Body of pancreas (tissue), 4 donors: ENCODE results near the gene HRH1. TPM values are rescaled to one million over a fixed set of nuclear protein-coding genes. Genes with fewer than 3 reads are reported as not detected.
"Not testable (repeated sequence)": the region's sequence is repeated elsewhere in the genome, so short reads cannot be mapped to it uniquely, and the experiment has no call there.

Experiments used
- ATAC-seq: fragments of 150-250 bp; one replicate; pipeline ENCODE4 v1.9.1; 2016
- DNase-seq, 4 donors: peaks; one replicate each; pipeline ENCODE4 v3.0.0-alpha.2; 2019
- H3K27ac ChIP-seq, 4 donors: fragments of 200-600 bp; sonication (generic); 1 replicate in 3 of 4; 2 replicates in 1 of 4; pipeline versions ENCODE4 v1.5.1 to v1.6.1; 2016 to 2019; ENCODE audit warnings: mild to moderate bottlenecking in 1 of 4, mixed read lengths in 1 of 4, moderate library complexity in 1 of 4
- H3K27me3 ChIP-seq, 2 donors: fragments of 200-600 bp; sonication (generic); one replicate each; pipeline ENCODE4 v1.6.0; 2016; ENCODE audit warnings: mild to moderate bottlenecking in 1 of 2
- H3K36me3 ChIP-seq, 2 donors: fragments of 200-600 bp; sonication (generic); replicated peaks in 1 of 2; 2 replicates each; pipeline ENCODE4 v1.5.1; 2016; ENCODE audit warnings: low read depth in 2 of 2; ENCODE audit not compliant: insufficient read depth in 1 of 2
- H3K4me1 ChIP-seq: fragments of 200-600 bp; sonication (generic); one replicate; pipeline ENCODE4 v1.6.0; 2016
- H3K4me3 ChIP-seq, 2 donors: fragments of 200-600 bp; sonication (generic); 1 replicate in 1 of 2; 2 replicates in 1 of 2; pipeline ENCODE4 v1.5.1; 2016 to 2019
- H3K9me3 ChIP-seq, 3 donors: fragments of 200-600 bp; sonication (generic); 1 replicate in 2 of 3; 2 replicates in 1 of 3; pipeline ENCODE4 v1.5.1; 2016
- CTCF ChIP-seq, 7 experiments: fragments of 450-650 bp in 4 of 7; fragments of 200-600 bp in 3 of 7; sonication (generic) in 3 of 7; IDR thresholded peaks; one replicate each; pipeline ENCODE4 v1.5.1; 2016 to 2019; ENCODE audit warnings: antibody characterized with exemption in 7 of 7
- POLR2A ChIP-seq, 3 donors: fragments of 450-650 bp; IDR thresholded peaks; one replicate each; pipeline ENCODE4 v1.6.1; 2016; ENCODE audit warnings: antibody characterized with exemption in 3 of 3, mild to moderate bottlenecking in 2 of 3
- WGBS, 2 donors: methylation state at CpG; one replicate each; pipeline ENCODE4 v1.1.5; 2017; 5-methylcytosine and 5-hydroxymethylcytosine counted together
- intact Hi-C: fragments of 100-400 bp; cut with DNase I; formaldehyde crosslinking; loops from one replicate; pipeline ENCODE4 v1.15.1; 2023
- total RNA-seq, 2 donors: library from RNA; depleted of rRNA; stranded (reverse); fragments of >200 nt; gene quantifications; one replicate each; pipeline ENCODE4 v1.1.0, GENCODE V29; 2016

Gene HRH1
- total RNA-seq, 2 donors from 2014 or later: 0.66 to 0.78 TPM

GRCh38 chr3:11161666-11162065 is 7.4 kb downstream of the HRH1 start:
- Histone ChIP-seq H3K4me1 (no peaks in the 10 kb centered on the region), H3K9me3 (no peaks in the 10 kb centered on the region), H3K4me3 (no peak overlapping the region), H3K27ac (no peak overlapping the region), H3K36me3 (no peaks in the 10 kb centered on the region), H3K27me3 (no peaks in the 10 kb centered on the region)
- intact Hi-C loops: no loop called here
- DNase-seq (no peak), ATAC-seq (no peak)
- no peak for TF ChIP-seq POLR2A (IDR thresholded peaks at IDR 0.05)
- TF ChIP-seq CTCF (IDR thresholded peaks at IDR 0.05): no peak
- 61 to 68% methylated on average over 7 of the region's 7 CpGs for WGBS, 2 donors

GRCh38 chr3:11162401-11163345 is 8.4 kb downstream of the HRH1 start:
- TF ChIP-seq CTCF (IDR thresholded peaks at IDR 0.05): no peak
- intact Hi-C loops: no loop called here
- H3K4me3 ChIP-seq: no peak overlapping the region
- H3K27ac ChIP-seq: no peak overlapping the region
- no peaks in the 10 kb centered on the region for H3K4me1 ChIP-seq
- ATAC-seq (no peak), DNase-seq (no peak)
- 62 to 73% methylated on average over 6 of the region's 6 CpGs for WGBS, 2 donors
- no peaks in the 10 kb centered on the region for H3K9me3 ChIP-seq
- H3K27me3 ChIP-seq: no peaks in the 10 kb centered on the region
- H3K36me3 ChIP-seq: no peaks in the 10 kb centered on the region

GRCh38 chr3:11164607-11165006 is 10.3 kb downstream of the HRH1 start:
- no peak for ATAC-seq
- intact Hi-C loops: no loop called here
- no peaks in the 10 kb centered on the region for H3K4me1 ChIP-seq
- DNase-seq: no peak
- H3K9me3 ChIP-seq: no peaks in the 10 kb centered on the region
- H3K27ac ChIP-seq: no peak overlapping the region
- H3K27me3 ChIP-seq: no peaks in the 10 kb centered on the region
- no peaks in the 10 kb centered on the region for H3K36me3 ChIP-seq
- no peak for TF ChIP-seq CTCF (IDR thresholded peaks at IDR 0.05)
- no peak for TF ChIP-seq POLR2A (IDR thresholded peaks at IDR 0.05)
- H3K4me3 ChIP-seq: no peak overlapping the region
- 30 to 43% methylated on average over 5 of the region's 5 CpGs for WGBS, 2 donors

GRCh38 chr3:11165476-11165875 is 11.2 kb downstream of the HRH1 start:
- H3K36me3 ChIP-seq: no peaks in the 10 kb centered on the region
- 57 to 68% methylated on average over 8 of the region's 8 CpGs for WGBS, 2 donors
- no peaks in the 10 kb centered on the region for H3K4me1 ChIP-seq
- no peak for DNase-seq
- TF ChIP-seq POLR2A (IDR thresholded peaks at IDR 0.05) (no peak), CTCF (IDR thresholded peaks at IDR 0.05) (no peak)
- no peak overlapping the region for H3K4me3 ChIP-seq
- no peaks in the 10 kb centered on the region for H3K9me3 ChIP-seq
- no peak for ATAC-seq
- H3K27me3 ChIP-seq: no peaks in the 10 kb centered on the region
- no peak overlapping the region for H3K27ac ChIP-seq
- intact Hi-C loops: no loop called here

GRCh38 chr3:11166807-11167400 is 12.6 kb downstream of the HRH1 start:
- 81 to 85% methylated on average over 10 of the region's 12 CpGs for WGBS, 2 donors
- ATAC-seq, intact Hi-C loops, H3K4me1 ChIP-seq, H3K27ac ChIP-seq, H3K4me3 ChIP-seq, DNase-seq, H3K27me3 ChIP-seq, H3K9me3 ChIP-seq, H3K36me3 ChIP-seq: not testable (repeated sequence)
